Kidney (tissue), 14 donors: ENCODE data around the gene DRD2. TPM values are rescaled to one million over a fixed set of nuclear protein-coding genes. Genes with fewer than 3 reads are reported as not detected.

Experiments
- DNase-seq, 5 donors: peaks; one replicate each; pipeline ENCODE4 v3.0.0-alpha.2; 2013 to 2020
- FAIRE-seq: peaks from 2 replicates; lab custom pipeline; 2012; peaks lifted over from hg19 to GRCh38; lab: Jason Lieb, UNC
- H3K27ac ChIP-seq, 2 donors: one replicate each; pipeline ENCODE4 v1.7.0; 2013; ENCODE audit warnings: low read depth in 2 of 2, low read length in 2 of 2, inconsistent platforms in 1 of 2
- H3K27me3 ChIP-seq: one replicate; pipeline ENCODE4 v1.7.1; 2013; ENCODE audit warnings: low read length, inconsistent platforms; ENCODE audit not compliant: control insufficient read depth, insufficient read depth
- H3K36me3 ChIP-seq, 3 donors: one replicate each; pipeline versions ENCODE4 v1.7.0 to v1.7.1; 2013; ENCODE audit warnings: low read length in 3 of 3, control low read depth in 1 of 3, inconsistent platforms in 1 of 3; ENCODE audit not compliant: insufficient read depth in 3 of 3, control insufficient read depth in 2 of 3
- H3K4me1 ChIP-seq, 3 donors: one replicate each; pipeline versions ENCODE4 v1.7.0 to v1.7.1; 2013; ENCODE audit warnings: low read length in 3 of 3, inconsistent platforms in 1 of 3, low read depth in 1 of 3; ENCODE audit not compliant: control insufficient read depth in 2 of 3, insufficient read depth in 2 of 3
- H3K4me3 ChIP-seq, 3 donors: one replicate each; pipeline versions ENCODE4 v1.7.0 to v1.8.1; 2013; ENCODE audit warnings: low read length in 3 of 3, control low read depth in 1 of 3, inconsistent platforms in 1 of 3
- H3K9ac ChIP-seq, 3 donors: one replicate each; pipeline versions ENCODE4 v1.7.0 to v1.7.1; 2013; ENCODE audit warnings: low read length in 3 of 3, control low read depth in 1 of 3, inconsistent platforms in 1 of 3
- H3K9me3 ChIP-seq, 3 donors: one replicate each; pipeline versions ENCODE4 v1.7.0 to v1.7.1; 2013; ENCODE audit warnings: low read length in 3 of 3, control low read depth in 1 of 3, inconsistent platforms in 1 of 3; ENCODE audit not compliant: control insufficient read depth in 2 of 3, insufficient read depth in 1 of 3
- intact Hi-C: fragments of 100-400 bp; cut with DNase I; formaldehyde crosslinking; loops from one replicate; pipeline ENCODE4 v1.11.1; 2022
- polyA plus RNA-seq: library from polyadenylated mRNA; stranded (reverse); fragments of 350-450 nt; fragmentation: Illumina TruSeq; extraction: RNeasy Lipid Tissue Mini Kit (QIAGEN cat#74804); gene quantifications from one replicate; pipeline ENCODE4 v1.2.3, GENCODE V29; 2014; ENCODE audit warnings: low read depth, low replicate concordance; ENCODE audit not compliant: insufficient read depth
- total RNA-seq: library from RNA; stranded (reverse); fragmentation: NEBNext Ultra II Directional; extraction: Animal tissue kit (Norgen Biotek cat#: 25700); gene quantifications from one replicate; pipeline ENCODE4 v1.2.1, GENCODE V29; 2021
- TF ChIP-seq, protein P1 (sequence below): IDR thresholded peaks from 3 replicates; pipeline ENCODE4 v1.5.1; 2012; ENCODE audit warnings: mild to moderate bottlenecking, moderate library complexity, borderline replicate concordance; ENCODE audit not compliant: insufficient read depth; ENCODE audit errors: extremely low read depth
- donor health status: control.
- donor health status: control.
- donor health status: control.
- donor health status: control.
- donor health status: control.
- donor health status: DM: yes; HTN: yes; CAD: no.
- donor health status: Normal renal cell carcinoma (clear cell type).

The DRD2 gene
- total and polyA plus RNA-seq, 2 donors from 2014 or later = 0.31 to 0.47 TPM

DNA sequence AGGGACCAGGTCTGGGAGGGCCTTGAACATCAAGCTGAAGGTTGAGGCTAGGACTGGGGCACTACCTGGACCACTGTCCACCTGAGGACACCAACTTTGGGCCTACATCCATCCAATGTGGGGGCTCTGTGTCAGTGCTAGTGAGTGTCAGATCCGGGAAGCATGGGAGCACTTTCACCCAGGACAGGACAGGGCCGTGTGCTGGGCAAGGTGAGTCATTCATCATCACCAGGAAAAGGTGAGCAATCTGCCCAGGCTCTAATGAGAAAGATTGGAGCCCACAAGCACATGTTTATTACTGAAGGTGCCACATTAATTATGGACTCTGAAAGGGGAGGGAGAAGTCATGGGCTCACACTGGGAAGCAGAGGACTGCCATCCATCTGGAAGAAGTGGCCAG, 39.7 kb upstream of the DRD2 start:
- no peak for DNase-seq
- Histone ChIP-seq H3K4me3 (no peak overlapping the region), H3K36me3 (no peaks in the 10 kb centered on the region), H3K9me3 (no peaks in the 10 kb centered on the region), H3K4me1 (no peaks in the 10 kb centered on the region), H3K27ac (no peak overlapping the region), H3K27me3 (no peaks in the 10 kb centered on the region), H3K9ac (no peak overlapping the region)
- TF ChIP-seq, protein P1, sequence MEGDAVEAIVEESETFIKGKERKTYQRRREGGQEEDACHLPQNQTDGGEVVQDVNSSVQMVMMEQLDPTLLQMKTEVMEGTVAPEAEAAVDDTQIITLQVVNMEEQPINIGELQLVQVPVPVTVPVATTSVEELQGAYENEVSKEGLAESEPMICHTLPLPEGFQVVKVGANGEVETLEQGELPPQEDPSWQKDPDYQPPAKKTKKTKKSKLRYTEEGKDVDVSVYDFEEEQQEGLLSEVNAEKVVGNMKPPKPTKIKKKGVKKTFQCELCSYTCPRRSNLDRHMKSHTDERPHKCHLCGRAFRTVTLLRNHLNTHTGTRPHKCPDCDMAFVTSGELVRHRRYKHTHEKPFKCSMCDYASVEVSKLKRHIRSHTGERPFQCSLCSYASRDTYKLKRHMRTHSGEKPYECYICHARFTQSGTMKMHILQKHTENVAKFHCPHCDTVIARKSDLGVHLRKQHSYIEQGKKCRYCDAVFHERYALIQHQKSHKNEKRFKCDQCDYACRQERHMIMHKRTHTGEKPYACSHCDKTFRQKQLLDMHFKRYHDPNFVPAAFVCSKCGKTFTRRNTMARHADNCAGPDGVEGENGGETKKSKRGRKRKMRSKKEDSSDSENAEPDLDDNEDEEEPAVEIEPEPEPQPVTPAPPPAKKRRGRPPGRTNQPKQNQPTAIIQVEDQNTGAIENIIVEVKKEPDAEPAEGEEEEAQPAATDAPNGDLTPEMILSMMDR = no peak
- FAIRE-seq = no peak
- intact Hi-C loops = no loop called here

DNA sequence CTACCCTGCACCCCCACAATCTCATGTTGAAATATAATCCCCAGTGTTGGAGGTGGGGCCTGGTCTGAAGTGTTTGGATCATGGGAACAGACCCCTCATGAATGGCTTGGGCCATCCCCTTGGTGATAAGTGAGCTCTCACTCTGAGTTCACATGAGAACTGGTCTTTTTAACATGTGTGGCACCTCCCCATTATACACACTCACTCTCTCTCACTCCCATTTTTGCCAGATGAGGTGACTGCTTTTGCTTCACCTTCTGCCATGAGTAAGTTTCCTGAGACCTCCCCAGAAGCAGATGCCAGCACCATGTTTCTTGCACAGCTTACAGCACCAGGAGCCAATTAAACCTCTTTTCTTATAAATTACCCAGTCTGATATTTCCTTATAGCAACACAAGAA, 32.1 kb upstream of the DRD2 start:
- H3K36me3 ChIP-seq = no peaks in the 10 kb centered on the region
- TF ChIP-seq, protein P1 = no peak
- no peak for DNase-seq
- no peaks in the 10 kb centered on the region for H3K27me3 ChIP-seq
- no peak overlapping the region for H3K9ac ChIP-seq
- H3K4me3 ChIP-seq = no peak overlapping the region
- H3K9me3 ChIP-seq = no peaks in the 10 kb centered on the region
- no peak for FAIRE-seq
- H3K4me1 ChIP-seq = no peaks in the 10 kb centered on the region
- H3K27ac ChIP-seq = no peak overlapping the region
- intact Hi-C loops = no loop called here

DNA sequence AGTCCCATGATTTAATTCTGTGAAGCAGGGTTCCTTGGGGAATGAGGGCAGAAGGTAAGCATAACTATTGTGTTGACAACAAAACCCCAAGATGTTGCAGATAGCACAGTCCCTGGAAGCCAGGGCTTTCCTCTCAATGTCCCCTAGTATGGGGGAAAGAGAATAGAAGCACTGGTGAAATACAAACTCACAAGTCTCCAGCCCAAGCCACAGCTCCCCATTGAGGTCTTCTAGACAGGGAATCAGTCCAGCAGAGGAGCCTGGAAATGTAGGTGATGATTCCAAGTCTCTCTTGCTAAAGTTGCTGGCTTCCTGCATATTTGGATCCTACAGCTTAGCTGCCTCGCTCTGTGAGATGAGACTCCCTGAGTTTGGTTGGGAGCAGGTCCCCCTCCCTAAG, 31.7 kb upstream of the DRD2 start:
- Histone ChIP-seq H3K27me3 (no peaks in the 10 kb centered on the region), H3K27ac (no peak overlapping the region), H3K9me3 (no peaks in the 10 kb centered on the region), H3K4me1 (no peaks in the 10 kb centered on the region), H3K36me3 (no peaks in the 10 kb centered on the region), H3K9ac (no peak overlapping the region), H3K4me3 (no peak overlapping the region)
- FAIRE-seq (no peak), DNase-seq (no peak)
- intact Hi-C loops = no loop called here
- TF ChIP-seq, protein P1 = no peak

DNA sequence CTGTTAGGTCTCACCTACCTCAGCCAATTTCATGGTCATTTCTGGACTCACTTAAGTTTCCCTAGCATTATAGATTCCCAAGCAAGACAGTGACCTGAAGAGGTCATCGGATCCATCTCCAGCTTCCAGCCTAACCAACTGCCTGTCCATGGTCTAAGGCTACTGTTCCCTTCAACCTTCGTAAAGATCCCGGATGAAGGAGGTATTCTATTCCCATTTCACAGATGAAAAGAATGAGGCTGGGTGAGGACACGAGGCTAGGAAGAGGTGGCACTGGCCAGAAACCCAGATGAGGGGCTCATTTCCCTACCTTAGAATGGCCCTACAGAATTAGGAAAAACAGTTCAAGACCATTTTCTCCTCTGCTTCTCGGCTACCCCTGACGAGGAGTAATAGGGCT, 31.3 kb upstream of the DRD2 start:
- no peaks in the 10 kb centered on the region for H3K27me3 ChIP-seq
- H3K9ac ChIP-seq = no peak overlapping the region
- no peaks in the 10 kb centered on the region for H3K36me3 ChIP-seq
- H3K4me1 ChIP-seq = no peaks in the 10 kb centered on the region
- H3K27ac ChIP-seq = no peak overlapping the region
- H3K4me3 ChIP-seq = no peak overlapping the region
- TF ChIP-seq, protein P1 = no peak
- DNase-seq (no peak), FAIRE-seq (no peak)
- no peaks in the 10 kb centered on the region for H3K9me3 ChIP-seq
- intact Hi-C loops = no loop called here
